ENCODE measurements around the gene LRRK1.

DNA sequence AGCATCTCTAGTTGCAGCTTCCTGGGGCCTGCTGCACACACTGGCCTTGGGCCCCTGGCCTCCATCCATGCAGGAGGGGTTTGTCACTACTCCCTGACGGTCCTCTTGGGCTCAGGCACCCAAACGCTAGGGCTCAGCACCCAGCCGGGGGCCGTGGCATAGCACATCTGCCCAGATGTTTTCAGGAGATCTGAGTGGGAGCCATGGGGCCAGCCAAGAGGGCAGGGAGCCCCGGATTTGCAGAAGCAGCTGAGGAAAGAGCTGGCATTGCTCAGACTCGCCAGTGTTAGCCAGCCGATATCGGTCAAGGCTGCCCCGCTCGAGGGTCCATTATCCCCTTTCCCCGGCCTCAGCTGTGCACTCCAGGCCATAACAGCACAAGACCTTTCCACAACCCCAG is 41.0 kb upstream of the LRRK1 start:
- no peak for TF ChIP-seq CTCF (IDR thresholded peaks at IDR 0.05; ENCODE audit: low read depth, low read length, poor library complexity, severe bottlenecking)
- no peak for TF ChIP-seq EZH2phosphoT487 (IDR thresholded peaks at IDR 0.05; ENCODE audit: borderline replicate concordance, low read length)

All from DOHH2 (cell line).